ENCODE data around the gene LIN54. TPM values are rescaled to one million over a fixed set of nuclear protein-coding genes. Genes with fewer than 3 reads are reported as not detected.
A peak's percentile ranks its signal among the peaks of the same experiment; 100 is the strongest.
"Not testable (repeated sequence)": the region's sequence is repeated elsewhere in the genome, so short reads cannot be mapped to it uniquely, and the experiment has no call there.

The LIN54 gene
- 10.0 and 15.2 TPM in 2 replicates for total RNA-seq
- 13.3 and 16.9 TPM in 2 replicates for polyA plus RNA-seq
- polyA plus RNA-seq (2012): 6.7 and 8.0 TPM in 2 replicates
- 1.3 and 15.3 TPM in 2 replicates for polyA minus RNA-seq (ENCODE audit: low replicate concordance)

GRCh38 chr4:83010522-83011318 is at the start of gene LIN54:
Gene LIN54, minus strand, starts transcription at chr4:83010823. Its CDS starts 25,979 bp downstream, at chr4:82984844.
- TF ChIP-seq EZH2 (IDR thresholded peaks at IDR 0.05; ENCODE audit: low read length, missing control alignments) (no peak), CTCF (conservative IDR thresholded peaks at IDR 0.05 in 1 of 2, IDR thresholded peaks at IDR 0.05 in 1 of 2; ENCODE audit: low read depth in 1 of 2, low read length in 2 of 2) (no peak)
- Histone ChIP-seq H3K9me3 (ENCODE audit: control insufficient read depth, insufficient read depth, low read depth, low read length) (no peaks in the 10 kb centered on the region), H4K20me1 (ENCODE audit: control insufficient read depth, extremely low read depth, insufficient read depth, low read length) (no peaks in the 10 kb centered on the region), H3K4me1 (ENCODE audit: control insufficient read depth, extremely low read depth, insufficient read depth, low read length) (no peaks in the 10 kb centered on the region), H3K79me2 (ENCODE audit: control insufficient read depth, insufficient read depth, low read length) (peaks cover 60% of the 10 kb centered on the region), H2AFZ (ENCODE audit: low read length) (peak within 1 kb of the TSS; percentile 52), H3K36me3 (ENCODE audit: control insufficient read depth, insufficient read depth, low read length) (no peaks in the 10 kb centered on the region), H3K27me3 (ENCODE audit: control insufficient read depth, insufficient read depth, low read length) (no peaks in the 10 kb centered on the region), H3K4me3 (replicated peaks in 1 of 4; ENCODE audit: control extremely low read depth in 1 of 4, insufficient read depth in 1 of 4, low read depth in 3 of 4, low read length in 4 of 4) (peak within 1 kb of the TSS; percentile 83 to 99 (median 90)), H3K4me2 (ENCODE audit: extremely low read depth, insufficient read depth, low read length) (peak within 1 kb of the TSS; percentile 93), H3K9ac (ENCODE audit: insufficient read depth, low read length) (peak within 1 kb of the TSS; percentile 92), H3K27ac (ENCODE audit: insufficient read depth, low read length) (peak within 1 kb of the TSS; percentile 96)
- peak; percentile 72 to 76 for DNase-seq (ENCODE audit: low read depth in 2 of 2)

GRCh38 chr4:83054928-83055327 is 44.3 kb upstream of the LIN54 start:
- no peak overlapping the region for H2AFZ ChIP-seq (ENCODE audit: low read length)
- TF ChIP-seq CTCF (conservative IDR thresholded peaks at IDR 0.05 in 1 of 2, IDR thresholded peaks at IDR 0.05 in 1 of 2; ENCODE audit: low read depth in 1 of 2, low read length in 2 of 2) (peak in 1 of 2 donors; percentile 35), EZH2 (IDR thresholded peaks at IDR 0.05; ENCODE audit: low read length, missing control alignments) (no peak)
- H3K36me3 ChIP-seq (ENCODE audit: control insufficient read depth, insufficient read depth, low read length): peaks cover 3% of the 10 kb centered on the region
- H3K79me2 ChIP-seq (ENCODE audit: control insufficient read depth, insufficient read depth, low read length): no peaks in the 10 kb centered on the region
- peak; percentile 13 to 45 for DNase-seq (ENCODE audit: low read depth in 2 of 2)
- H3K4me1 ChIP-seq (ENCODE audit: control insufficient read depth, extremely low read depth, insufficient read depth, low read length): no peaks in the 10 kb centered on the region
- no peaks in the 10 kb centered on the region for H4K20me1 ChIP-seq (ENCODE audit: control insufficient read depth, extremely low read depth, insufficient read depth, low read length)
- H3K4me3 ChIP-seq (replicated peaks in 1 of 4; ENCODE audit: control extremely low read depth in 1 of 4, insufficient read depth in 1 of 4, low read depth in 3 of 4, low read length in 4 of 4): no peak overlapping the region
- no peak overlapping the region for H3K27ac ChIP-seq (ENCODE audit: insufficient read depth, low read length)
- H3K9ac ChIP-seq (ENCODE audit: insufficient read depth, low read length): no peak overlapping the region
- H3K4me2 ChIP-seq (ENCODE audit: extremely low read depth, insufficient read depth, low read length): no peak overlapping the region
- no peaks in the 10 kb centered on the region for H3K27me3 ChIP-seq (ENCODE audit: control insufficient read depth, insufficient read depth, low read length)
- no peaks in the 10 kb centered on the region for H3K9me3 ChIP-seq (ENCODE audit: control insufficient read depth, insufficient read depth, low read depth, low read length)

GRCh38 chr4:83048781-83049180 is 38.2 kb upstream of the LIN54 start:
- H3K79me2 ChIP-seq (ENCODE audit: control insufficient read depth, insufficient read depth, low read length); H3K4me1 ChIP-seq (ENCODE audit: control insufficient read depth, extremely low read depth, insufficient read depth, low read length); DNase-seq (ENCODE audit: low read depth in 2 of 2); H3K27me3 ChIP-seq (ENCODE audit: control insufficient read depth, insufficient read depth, low read length); H4K20me1 ChIP-seq (ENCODE audit: control insufficient read depth, extremely low read depth, insufficient read depth, low read length); H2AFZ ChIP-seq (ENCODE audit: low read length); H3K27ac ChIP-seq (ENCODE audit: insufficient read depth, low read length); H3K36me3 ChIP-seq (ENCODE audit: control insufficient read depth, insufficient read depth, low read length); H3K9me3 ChIP-seq (ENCODE audit: control insufficient read depth, insufficient read depth, low read depth, low read length); H3K4me3 ChIP-seq (replicated peaks in 1 of 4; ENCODE audit: control extremely low read depth in 1 of 4, insufficient read depth in 1 of 4, low read depth in 3 of 4, low read length in 4 of 4); H3K4me2 ChIP-seq (ENCODE audit: extremely low read depth, insufficient read depth, low read length); H3K9ac ChIP-seq (ENCODE audit: insufficient read depth, low read length): not testable (repeated sequence)

All from fibroblast of lung (primary cell).